ENCODE measurements around the gene SSU72.

The SSU72 gene

GRCh38 chr1:1610796-1611195 is 36.1 kb upstream of the SSU72 start:
- DNase-seq (ENCODE audit: low read depth, low spot score): no peak

- DNase-seq (ENCODE audit: low read depth, low spot score): no peak
Measured at GRCh38 chr1:1609822-1610485, 35.3 kb upstream of the SSU72 start.

GRCh38 chr1:1606232-1606631 is 31.6 kb upstream of the SSU72 start:
- DNase-seq (ENCODE audit: low read depth, low spot score): no peak

GRCh38 chr1:1605724-1606123 is 31.1 kb upstream of the SSU72 start:
- no peak for DNase-seq (ENCODE audit: low read depth, low spot score)

- no peak for DNase-seq (ENCODE audit: low read depth, low spot score)
Measured at GRCh38 chr1:1605034-1605591, 30.4 kb upstream of the SSU72 start.

GRCh38 chr1:1604374-1605033 is 29.8 kb upstream of the SSU72 start:
- DNase-seq (ENCODE audit: low read depth, low spot score): no peak

- DNase-seq (ENCODE audit: low read depth, low spot score): no peak
Measured at GRCh38 chr1:1603671-1604373, 29.2 kb upstream of the SSU72 start.

- no peak for DNase-seq (ENCODE audit: low read depth, low spot score)
Measured at GRCh38 chr1:1602968-1603506, 28.4 kb upstream of the SSU72 start.

GRCh38 chr1:1602304-1602967 is 27.8 kb upstream of the SSU72 start:
- no peak for DNase-seq (ENCODE audit: low read depth, low spot score)

GRCh38 chr1:1601564-1602303 is 27.1 kb upstream of the SSU72 start:
- DNase-seq (ENCODE audit: low read depth, low spot score): no peak

GRCh38 chr1:1600861-1601563 is 26.3 kb upstream of the SSU72 start:
- no peak for DNase-seq (ENCODE audit: low read depth, low spot score)

GRCh38 chr1:1599935-1600860 is 25.5 kb upstream of the SSU72 start, which contains the start of gene FNDC10:
FNDC10 (minus strand) TSS chr1:1600135; CDS start chr1:1600015, 120 bp downstream.
- DNase-seq (ENCODE audit: low read depth, low spot score): no peak

- no peak for DNase-seq (ENCODE audit: low read depth, low spot score)
Measured at GRCh38 chr1:1599030-1599934, 24.6 kb upstream of the SSU72 start.

- no peak for DNase-seq (ENCODE audit: low read depth, low spot score)
Measured at GRCh38 chr1:1598720-1599029, 24.0 kb upstream of the SSU72 start.

GRCh38 chr1:1598051-1598719 is 23.5 kb upstream of the SSU72 start:
- no peak for DNase-seq (ENCODE audit: low read depth, low spot score)

GRCh38 chr1:1597275-1597930 is 22.7 kb upstream of the SSU72 start:
- DNase-seq (ENCODE audit: low read depth, low spot score): no peak

Data from smooth muscle cell of the brain vasculature (primary cell).